HEK293 (cell line): ENCODE measurements around the gene LYPD5.

Experiments used
- CTCF ChIA-PET: fragments of 350-600 bp; formaldehyde crosslinking; extraction: SDS; loops from one replicate; lab custom pipeline; 2021; ENCODE audit warnings: antibody characterized with exemption; lab: Yijun Ruan, JAX
- POLR2A ChIA-PET: fragments of 300-600 bp; formaldehyde crosslinking; extraction: SDS; loops from one replicate; lab custom pipeline; 2020; ENCODE audit warnings: antibody characterized with exemption, inconsistent platforms; lab: Yijun Ruan, JAX
- H3K27ac ChIP-seq: fragments of 200-500 bp; sonication (Bioruptor generic); 2 replicates; pipeline ENCODE4 v1.5.1; 2014; ENCODE audit warnings: low read depth, low read length, control low read depth, inconsistent platforms; ENCODE audit errors: extremely low read depth
- H3K36me3 ChIP-seq, 2 experiments: fragments of 200-500 bp in 1 of 2; sonication (Bioruptor generic) in 1 of 2; 1 replicate in 1 of 2; 2 replicates in 1 of 2; pipeline ENCODE4 v1.5.1; 2014 to 2017; ENCODE audit warnings: inconsistent platforms in 2 of 2, low read length in 2 of 2; ENCODE audit not compliant: control insufficient read depth in 2 of 2, insufficient read depth in 1 of 2
- H3K4me1 ChIP-seq: fragments of 200-500 bp; sonication (Bioruptor generic); 2 replicates; pipeline ENCODE4 v1.5.1; 2014; ENCODE audit warnings: mild to moderate bottlenecking, low read length, inconsistent platforms; ENCODE audit not compliant: control insufficient read depth, insufficient read depth
- H3K4me3 ChIP-seq: 2 replicates; pipeline ENCODE4 v1.5.1; 2011; ENCODE audit warnings: low read depth, mild to moderate bottlenecking, control low read depth, low read length, moderate library complexity
- H3K9me3 ChIP-seq: fragments of 200-500 bp; sonication (Bioruptor generic); 2 replicates; pipeline ENCODE4 v1.5.1; 2014; ENCODE audit warnings: low read depth, low read length, inconsistent platforms; ENCODE audit not compliant: control insufficient read depth, insufficient read depth
- GLIS1 ChIP-seq: fragments of 450-650 bp; formaldehyde crosslinking; IDR thresholded peaks from 2 replicates; pipeline ENCODE4 v1.5.1; 2016; ENCODE audit warnings: missing biosample characterization, missing genetic modification characterization
- GLIS2 ChIP-seq: fragments of 450-650 bp; formaldehyde crosslinking; IDR thresholded peaks from 2 replicates; pipeline ENCODE4 v1.5.1; 2016; ENCODE audit warnings: missing biosample characterization, missing genetic modification characterization
- KLF10 ChIP-seq: fragments of 450-650 bp; IDR thresholded peaks from 2 replicates; pipeline ENCODE4 v1.5.1; 2018; ENCODE audit warnings: missing biosample characterization, mild to moderate bottlenecking, missing genetic modification characterization
- PBX3 ChIP-seq: sonication (generic); formaldehyde crosslinking; IDR thresholded peaks from 2 replicates; pipeline ENCODE4 v1.8.1; 2022; ENCODE audit warnings: mild to moderate bottlenecking, moderate library complexity, missing genetic modification reagents
- ZBTB10 ChIP-seq: fragments of 450-650 bp; formaldehyde crosslinking; IDR thresholded peaks from 2 replicates; pipeline ENCODE4 v1.5.1; 2016; ENCODE audit warnings: missing biosample characterization, missing genetic modification characterization
- ZNF423 ChIP-seq: fragments of 450-650 bp; formaldehyde crosslinking; IDR thresholded peaks from 2 replicates; pipeline ENCODE4 v1.5.1; 2016; ENCODE audit warnings: missing biosample characterization, missing genetic modification characterization
- ZNF426 ChIP-seq: fragments of 450-650 bp; formaldehyde crosslinking; IDR thresholded peaks from 2 replicates; pipeline ENCODE4 v1.5.1; 2017; ENCODE audit warnings: missing biosample characterization, missing genetic modification characterization, mild to moderate bottlenecking, inconsistent platforms, moderate library complexity
- ZNF449 ChIP-seq: fragments of 450-650 bp; formaldehyde crosslinking; IDR thresholded peaks from 2 replicates; pipeline ENCODE4 v1.5.1; 2017; ENCODE audit warnings: missing biosample characterization, mild to moderate bottlenecking, missing genetic modification characterization, moderate library complexity
- ZNF521 ChIP-seq: fragments of 450-650 bp; formaldehyde crosslinking; IDR thresholded peaks from 2 replicates; pipeline ENCODE4 v1.5.1; 2017; ENCODE audit warnings: missing biosample characterization, mild to moderate bottlenecking, missing genetic modification characterization
- ZNF544 ChIP-seq: fragments of 450-650 bp; formaldehyde crosslinking; IDR thresholded peaks from 2 replicates; pipeline ENCODE4 v1.5.0; 2017; ENCODE audit warnings: missing biosample characterization, missing genetic modification characterization
- ZNF600 ChIP-seq: fragments of 450-650 bp; formaldehyde crosslinking; IDR thresholded peaks from 2 replicates; pipeline ENCODE4 v1.5.1; 2016; ENCODE audit warnings: missing biosample characterization, missing genetic modification characterization
- ZNF776 ChIP-seq: fragments of 450-650 bp; formaldehyde crosslinking; IDR thresholded peaks from 2 replicates; pipeline ENCODE4 v1.5.0; 2017; ENCODE audit warnings: missing biosample characterization, missing genetic modification characterization, borderline replicate concordance
- TF ChIP-seq, protein P1 (sequence below): fragments of 450-650 bp; formaldehyde crosslinking; IDR thresholded peaks from 2 replicates; pipeline ENCODE4 v1.5.0; 2017; ENCODE audit warnings: missing biosample characterization, missing genetic modification characterization, borderline replicate concordance
- TF ChIP-seq, protein P2 (sequence below): fragments of 450-650 bp; formaldehyde crosslinking; IDR thresholded peaks from 2 replicates; pipeline ENCODE4 v1.5.1; 2016; ENCODE audit warnings: missing biosample characterization, missing genetic modification characterization
- TF ChIP-seq, protein P3 (sequence below): fragments of 450-650 bp; formaldehyde crosslinking; IDR thresholded peaks from 2 replicates; pipeline ENCODE4 v1.5.1; 2016; ENCODE audit warnings: missing biosample characterization, missing genetic modification characterization
- TF ChIP-seq, protein P4 (sequence below): fragments of 450-650 bp; formaldehyde crosslinking; IDR thresholded peaks from 2 replicates; pipeline ENCODE4 v1.5.1; 2016; ENCODE audit warnings: missing biosample characterization, missing genetic modification characterization

Gene LYPD5

GRCh38 chr19:43779820-43780219 is 22.4 kb downstream of the LYPD5 start:
- CTCF ChIA-PET, result interaction anchor here (1.0 to 17.4 kb wide), 4 partner anchors 10 to 225 kb away, joined by 3 to 203 read pairs (median 90); no protein-coding TSS in a partner anchor
- Histone ChIP-seq H3K4me1 (peaks cover 7% of the 10 kb centered on the region), H3K36me3 (no peaks in the 10 kb centered on the region), H3K9me3 (no peaks in the 10 kb centered on the region), H3K4me3 (no peak overlapping the region), H3K27ac (no peak overlapping the region)
- POLR2A ChIA-PET, result interaction anchor here (0.8 kb wide), 1 partner anchor 47 kb away, joined by 3 read pairs; the partner anchor contains the start of gene ZNF283
- 0 out of 2 replicates have a peak, but pooled peaks have one; percentile 14 for TF ChIP-seq GLIS2 (tag by site-specific recombination)
- TF ChIP-seq ZNF426, result no peak
- peak; percentile 43; the same call in 1 of the 2 replicates for TF ChIP-seq GLIS1 (tag by site-specific recombination)
- TF ChIP-seq, all 188 proteins: peak for 2

DNA sequence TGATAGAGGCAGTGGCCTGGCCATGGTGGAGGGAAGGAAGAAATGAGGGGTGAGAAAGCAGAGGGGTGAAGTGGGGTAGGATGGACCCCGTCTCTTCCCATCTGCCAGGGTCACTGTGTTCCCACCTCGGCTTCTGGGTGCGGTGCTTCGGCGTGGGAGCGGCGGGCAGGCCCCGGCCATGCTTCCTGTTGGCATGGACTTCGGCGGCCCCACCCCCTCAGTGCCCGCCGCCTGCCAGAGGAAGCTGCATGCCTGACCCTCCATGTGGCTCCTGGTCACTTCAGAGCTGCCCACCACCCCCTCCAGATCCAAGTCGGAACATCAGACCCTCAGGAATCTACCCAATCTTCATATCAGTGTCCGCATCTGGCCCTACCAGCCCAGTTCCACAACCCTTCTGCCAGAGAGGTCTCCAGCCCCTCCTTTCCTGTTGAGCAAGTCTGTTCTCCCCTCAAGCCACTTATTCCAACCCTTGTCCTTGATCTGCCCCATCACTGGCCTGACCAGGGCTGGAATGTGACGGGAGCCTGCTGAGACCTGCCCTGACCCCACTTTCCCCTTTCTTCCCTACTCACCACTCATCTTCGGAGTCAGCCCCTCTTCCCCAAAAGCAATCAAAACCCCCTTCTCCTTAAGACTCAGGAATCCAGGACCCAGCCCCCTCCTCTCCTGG is 23.0 kb downstream of the LYPD5 start:
- Histone ChIP-seq H3K4me3 (no peak overlapping the region), H3K4me1 (peaks cover 10% of the 10 kb centered on the region), H3K36me3 (no peaks in the 10 kb centered on the region), H3K9me3 (no peaks in the 10 kb centered on the region), H3K27ac (no peak overlapping the region)
- POLR2A ChIA-PET, result interaction anchor here (0.8 to 2.0 kb wide), 3 partner anchors 25 to 48 kb away, joined by 3 to 6 read pairs (median 3); partner anchors contain the start of genes SMG9 and ZNF283
- CTCF ChIA-PET, result interaction anchor here (0.7 to 17.4 kb wide), 6 partner anchors 13 to 260 kb away, joined by 3 to 203 read pairs (median 4); no protein-coding TSS in a partner anchor
- TF ChIP-seq ZNF544 (tag by site-specific recombination) (no peak), ZBTB10 (tag by site-specific recombination) (peak; percentile 38; the same call in 1 of the 2 replicates), ZNF423 (tag by site-specific recombination) (no peak), PBX3 (CRISPR knock-in tag) (no peak), ZNF521 (tag by site-specific recombination) (0 out of 2 replicates have a peak, but pooled peaks have one; percentile 51), ZNF449 (tag by site-specific recombination) (no peak), ZNF600 (tag by site-specific recombination) (peak; percentile 78), ZNF776 (tag by site-specific recombination) (0 out of 2 replicates have a peak, but pooled peaks have one; percentile 39), KLF10 (tag by site-specific recombination) (no peak)
- TF ChIP-seq, protein P1, sequence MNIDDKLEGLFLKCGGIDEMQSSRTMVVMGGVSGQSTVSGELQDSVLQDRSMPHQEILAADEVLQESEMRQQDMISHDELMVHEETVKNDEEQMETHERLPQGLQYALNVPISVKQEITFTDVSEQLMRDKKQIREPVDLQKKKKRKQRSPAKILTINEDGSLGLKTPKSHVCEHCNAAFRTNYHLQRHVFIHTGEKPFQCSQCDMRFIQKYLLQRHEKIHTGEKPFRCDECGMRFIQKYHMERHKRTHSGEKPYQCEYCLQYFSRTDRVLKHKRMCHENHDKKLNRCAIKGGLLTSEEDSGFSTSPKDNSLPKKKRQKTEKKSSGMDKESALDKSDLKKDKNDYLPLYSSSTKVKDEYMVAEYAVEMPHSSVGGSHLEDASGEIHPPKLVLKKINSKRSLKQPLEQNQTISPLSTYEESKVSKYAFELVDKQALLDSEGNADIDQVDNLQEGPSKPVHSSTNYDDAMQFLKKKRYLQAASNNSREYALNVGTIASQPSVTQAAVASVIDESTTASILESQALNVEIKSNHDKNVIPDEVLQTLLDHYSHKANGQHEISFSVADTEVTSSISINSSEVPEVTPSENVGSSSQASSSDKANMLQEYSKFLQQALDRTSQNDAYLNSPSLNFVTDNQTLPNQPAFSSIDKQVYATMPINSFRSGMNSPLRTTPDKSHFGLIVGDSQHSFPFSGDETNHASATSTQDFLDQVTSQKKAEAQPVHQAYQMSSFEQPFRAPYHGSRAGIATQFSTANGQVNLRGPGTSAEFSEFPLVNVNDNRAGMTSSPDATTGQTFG (tag by site-specific recombination), result 0 out of 2 replicates have a peak, but pooled peaks have one; percentile 42
- TF ChIP-seq, protein P2, sequence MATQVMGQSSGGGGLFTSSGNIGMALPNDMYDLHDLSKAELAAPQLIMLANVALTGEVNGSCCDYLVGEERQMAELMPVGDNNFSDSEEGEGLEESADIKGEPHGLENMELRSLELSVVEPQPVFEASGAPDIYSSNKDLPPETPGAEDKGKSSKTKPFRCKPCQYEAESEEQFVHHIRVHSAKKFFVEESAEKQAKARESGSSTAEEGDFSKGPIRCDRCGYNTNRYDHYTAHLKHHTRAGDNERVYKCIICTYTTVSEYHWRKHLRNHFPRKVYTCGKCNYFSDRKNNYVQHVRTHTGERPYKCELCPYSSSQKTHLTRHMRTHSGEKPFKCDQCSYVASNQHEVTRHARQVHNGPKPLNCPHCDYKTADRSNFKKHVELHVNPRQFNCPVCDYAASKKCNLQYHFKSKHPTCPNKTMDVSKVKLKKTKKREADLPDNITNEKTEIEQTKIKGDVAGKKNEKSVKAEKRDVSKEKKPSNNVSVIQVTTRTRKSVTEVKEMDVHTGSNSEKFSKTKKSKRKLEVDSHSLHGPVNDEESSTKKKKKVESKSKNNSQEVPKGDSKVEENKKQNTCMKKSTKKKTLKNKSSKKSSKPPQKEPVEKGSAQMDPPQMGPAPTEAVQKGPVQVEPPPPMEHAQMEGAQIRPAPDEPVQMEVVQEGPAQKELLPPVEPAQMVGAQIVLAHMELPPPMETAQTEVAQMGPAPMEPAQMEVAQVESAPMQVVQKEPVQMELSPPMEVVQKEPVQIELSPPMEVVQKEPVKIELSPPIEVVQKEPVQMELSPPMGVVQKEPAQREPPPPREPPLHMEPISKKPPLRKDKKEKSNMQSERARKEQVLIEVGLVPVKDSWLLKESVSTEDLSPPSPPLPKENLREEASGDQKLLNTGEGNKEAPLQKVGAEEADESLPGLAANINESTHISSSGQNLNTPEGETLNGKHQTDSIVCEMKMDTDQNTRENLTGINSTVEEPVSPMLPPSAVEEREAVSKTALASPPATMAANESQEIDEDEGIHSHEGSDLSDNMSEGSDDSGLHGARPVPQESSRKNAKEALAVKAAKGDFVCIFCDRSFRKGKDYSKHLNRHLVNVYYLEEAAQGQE (tag by site-specific recombination), result no peak
- TF ChIP-seq, protein P3, sequence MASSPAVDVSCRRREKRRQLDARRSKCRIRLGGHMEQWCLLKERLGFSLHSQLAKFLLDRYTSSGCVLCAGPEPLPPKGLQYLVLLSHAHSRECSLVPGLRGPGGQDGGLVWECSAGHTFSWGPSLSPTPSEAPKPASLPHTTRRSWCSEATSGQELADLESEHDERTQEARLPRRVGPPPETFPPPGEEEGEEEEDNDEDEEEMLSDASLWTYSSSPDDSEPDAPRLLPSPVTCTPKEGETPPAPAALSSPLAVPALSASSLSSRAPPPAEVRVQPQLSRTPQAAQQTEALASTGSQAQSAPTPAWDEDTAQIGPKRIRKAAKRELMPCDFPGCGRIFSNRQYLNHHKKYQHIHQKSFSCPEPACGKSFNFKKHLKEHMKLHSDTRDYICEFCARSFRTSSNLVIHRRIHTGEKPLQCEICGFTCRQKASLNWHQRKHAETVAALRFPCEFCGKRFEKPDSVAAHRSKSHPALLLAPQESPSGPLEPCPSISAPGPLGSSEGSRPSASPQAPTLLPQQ (tag by site-specific recombination), result no peak
- TF ChIP-seq, protein P4, sequence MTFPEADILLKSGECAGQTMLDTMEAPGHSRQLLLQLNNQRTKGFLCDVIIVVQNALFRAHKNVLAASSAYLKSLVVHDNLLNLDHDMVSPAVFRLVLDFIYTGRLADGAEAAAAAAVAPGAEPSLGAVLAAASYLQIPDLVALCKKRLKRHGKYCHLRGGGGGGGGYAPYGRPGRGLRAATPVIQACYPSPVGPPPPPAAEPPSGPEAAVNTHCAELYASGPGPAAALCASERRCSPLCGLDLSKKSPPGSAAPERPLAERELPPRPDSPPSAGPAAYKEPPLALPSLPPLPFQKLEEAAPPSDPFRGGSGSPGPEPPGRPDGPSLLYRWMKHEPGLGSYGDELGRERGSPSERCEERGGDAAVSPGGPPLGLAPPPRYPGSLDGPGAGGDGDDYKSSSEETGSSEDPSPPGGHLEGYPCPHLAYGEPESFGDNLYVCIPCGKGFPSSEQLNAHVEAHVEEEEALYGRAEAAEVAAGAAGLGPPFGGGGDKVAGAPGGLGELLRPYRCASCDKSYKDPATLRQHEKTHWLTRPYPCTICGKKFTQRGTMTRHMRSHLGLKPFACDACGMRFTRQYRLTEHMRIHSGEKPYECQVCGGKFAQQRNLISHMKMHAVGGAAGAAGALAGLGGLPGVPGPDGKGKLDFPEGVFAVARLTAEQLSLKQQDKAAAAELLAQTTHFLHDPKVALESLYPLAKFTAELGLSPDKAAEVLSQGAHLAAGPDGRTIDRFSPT (tag by site-specific recombination), result peak; percentile 96
